WTC11 (cell line): ENCODE data around the gene SH3PXD2A.

Experiments
- CBFB ChIP-seq: sonication (generic); formaldehyde crosslinking; IDR thresholded peaks from 2 replicates; pipeline ENCODE4 v1.8.1; 2022; ENCODE audit warnings: mild to moderate bottlenecking, low read depth, missing genetic modification reagents
- CTCF ChIP-seq: fragments of 200-600 bp; IDR thresholded peaks from 2 replicates; pipeline ENCODE4 v1.8.0; 2022; ENCODE audit warnings: antibody characterized with exemption
- NR2C2 ChIP-seq: sonication (generic); formaldehyde crosslinking; IDR thresholded peaks from 2 replicates; pipeline ENCODE4 v1.8.0; 2022; ENCODE audit warnings: mild to moderate bottlenecking, missing genetic modification reagents
- TEAD4 ChIP-seq: sonication (generic); formaldehyde crosslinking; IDR thresholded peaks from 2 replicates; pipeline ENCODE4 v1.8.0; 2022; ENCODE audit warnings: mild to moderate bottlenecking, missing genetic modification reagents
- ZBTB43 ChIP-seq: sonication (generic); formaldehyde crosslinking; IDR thresholded peaks from 2 replicates; pipeline ENCODE4 v1.8.1; 2023; ENCODE audit warnings: mild to moderate bottlenecking, missing genetic modification reagents
- ZNF138 ChIP-seq: sonication (generic); formaldehyde crosslinking; conservative IDR thresholded peaks from 2 replicates; pipeline ENCODE4 v1.8.1; 2022; ENCODE audit warnings: mild to moderate bottlenecking, moderate library complexity, missing genetic modification reagents
- ZNF232 ChIP-seq: sonication (generic); formaldehyde crosslinking; IDR thresholded peaks from 2 replicates; pipeline ENCODE4 v1.8.0; 2022; ENCODE audit warnings: mild to moderate bottlenecking, missing genetic modification reagents
- TF ChIP-seq, protein P1 (sequence below): sonication (generic); formaldehyde crosslinking; conservative IDR thresholded peaks from 2 replicates; pipeline ENCODE4 v1.8.1; 2022; ENCODE audit warnings: mild to moderate bottlenecking, missing genetic modification reagents
- TF ChIP-seq, protein P2 (sequence below): sonication (generic); formaldehyde crosslinking; IDR thresholded peaks from 2 replicates; pipeline ENCODE4 v1.8.1; 2022; ENCODE audit warnings: mild to moderate bottlenecking, moderate library complexity, missing genetic modification reagents

DNA sequence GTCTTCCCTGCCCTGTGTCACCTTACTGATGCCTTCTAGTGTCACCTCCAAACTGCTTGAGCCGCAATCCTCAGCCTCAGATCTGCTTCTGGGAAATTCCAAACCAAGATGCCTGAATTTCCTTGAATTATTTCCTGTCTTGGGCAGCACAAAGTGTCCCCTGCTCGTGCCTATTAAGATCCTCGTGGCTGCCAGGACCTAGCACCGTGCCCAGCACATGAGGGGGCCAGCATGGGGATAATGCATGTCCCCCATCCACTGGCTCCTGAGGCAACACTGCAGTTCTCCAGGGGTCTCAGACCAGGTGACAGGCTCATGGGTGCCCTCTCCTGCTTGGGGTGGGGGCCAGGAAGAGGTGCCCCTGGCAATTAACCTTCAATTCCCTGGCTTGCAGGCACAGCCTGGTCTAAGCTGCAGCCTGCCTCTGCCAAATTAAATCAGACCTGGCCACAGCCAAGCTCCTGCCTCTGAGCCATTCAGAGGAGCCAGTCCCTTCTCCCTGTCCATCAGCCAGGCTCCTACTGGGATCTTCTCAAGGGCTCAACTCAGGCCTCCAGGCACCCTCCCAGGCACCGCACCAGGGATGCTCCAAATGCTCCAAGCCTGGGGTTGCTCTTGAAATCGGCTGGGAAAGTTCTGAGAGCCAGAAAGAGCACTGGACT, 146.6 kb downstream of the SH3PXD2A start:
- TF ChIP-seq CTCF (no peak), ZNF138 (no peak), ZNF232 (CRISPR knock-in tag) (no peak), TEAD4 (no peak), NR2C2 (CRISPR knock-in tag) (no peak), ZBTB43 (CRISPR knock-in tag) (no peak), CBFB (no peak)
- TF ChIP-seq, protein P1, sequence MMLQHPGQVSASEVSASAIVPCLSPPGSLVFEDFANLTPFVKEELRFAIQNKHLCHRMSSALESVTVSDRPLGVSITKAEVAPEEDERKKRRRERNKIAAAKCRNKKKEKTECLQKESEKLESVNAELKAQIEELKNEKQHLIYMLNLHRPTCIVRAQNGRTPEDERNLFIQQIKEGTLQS: no peak
- TF ChIP-seq, protein P2, sequence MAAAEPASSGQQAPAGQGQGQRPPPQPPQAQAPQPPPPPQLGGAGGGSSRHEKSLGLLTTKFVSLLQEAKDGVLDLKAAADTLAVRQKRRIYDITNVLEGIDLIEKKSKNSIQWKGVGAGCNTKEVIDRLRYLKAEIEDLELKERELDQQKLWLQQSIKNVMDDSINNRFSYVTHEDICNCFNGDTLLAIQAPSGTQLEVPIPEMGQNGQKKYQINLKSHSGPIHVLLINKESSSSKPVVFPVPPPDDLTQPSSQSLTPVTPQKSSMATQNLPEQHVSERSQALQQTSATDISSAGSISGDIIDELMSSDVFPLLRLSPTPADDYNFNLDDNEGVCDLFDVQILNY (CRISPR knock-in tag): no peak
